ENCODE measurements around the gene AURKAIP1.

DNA sequence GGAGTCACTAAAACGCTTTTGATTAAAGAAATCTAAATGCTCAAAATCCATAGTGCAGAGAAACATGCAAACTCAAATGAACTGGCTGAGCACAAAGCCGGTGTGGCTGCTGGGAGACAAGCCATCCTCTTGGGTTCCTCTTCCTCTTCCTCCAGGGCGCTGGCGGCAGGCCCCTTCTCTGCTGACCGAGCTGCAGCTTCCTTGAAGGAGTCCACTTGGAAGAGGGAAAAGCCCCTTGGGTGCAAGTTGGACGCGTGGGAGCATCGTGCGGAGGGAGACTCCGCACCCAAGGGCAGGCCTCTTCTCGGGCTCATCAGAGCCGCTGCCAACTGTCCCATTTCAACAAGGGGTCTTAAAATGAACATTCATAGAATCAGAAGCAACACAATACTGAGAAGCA, 16.2 kb upstream of the AURKAIP1 start:
- TF ChIP-seq, protein P1, sequence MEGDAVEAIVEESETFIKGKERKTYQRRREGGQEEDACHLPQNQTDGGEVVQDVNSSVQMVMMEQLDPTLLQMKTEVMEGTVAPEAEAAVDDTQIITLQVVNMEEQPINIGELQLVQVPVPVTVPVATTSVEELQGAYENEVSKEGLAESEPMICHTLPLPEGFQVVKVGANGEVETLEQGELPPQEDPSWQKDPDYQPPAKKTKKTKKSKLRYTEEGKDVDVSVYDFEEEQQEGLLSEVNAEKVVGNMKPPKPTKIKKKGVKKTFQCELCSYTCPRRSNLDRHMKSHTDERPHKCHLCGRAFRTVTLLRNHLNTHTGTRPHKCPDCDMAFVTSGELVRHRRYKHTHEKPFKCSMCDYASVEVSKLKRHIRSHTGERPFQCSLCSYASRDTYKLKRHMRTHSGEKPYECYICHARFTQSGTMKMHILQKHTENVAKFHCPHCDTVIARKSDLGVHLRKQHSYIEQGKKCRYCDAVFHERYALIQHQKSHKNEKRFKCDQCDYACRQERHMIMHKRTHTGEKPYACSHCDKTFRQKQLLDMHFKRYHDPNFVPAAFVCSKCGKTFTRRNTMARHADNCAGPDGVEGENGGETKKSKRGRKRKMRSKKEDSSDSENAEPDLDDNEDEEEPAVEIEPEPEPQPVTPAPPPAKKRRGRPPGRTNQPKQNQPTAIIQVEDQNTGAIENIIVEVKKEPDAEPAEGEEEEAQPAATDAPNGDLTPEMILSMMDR (IDR thresholded peaks at IDR 0.05; ENCODE audit: low read depth, low read length): no peak
- no peak for TF ChIP-seq EZH2phosphoT487 (IDR thresholded peaks at IDR 0.05; ENCODE audit: low read depth)

All from OCI-LY3 (cell line).